H1 (cell line): ENCODE data around the gene FAM228B. TPM values are rescaled to one million over a fixed set of nuclear protein-coding genes. Genes with fewer than 3 reads are reported as not detected.

Experiments
- BCL11A ChIP-seq, 2 experiments: IDR thresholded peaks; one replicate each; pipeline ENCODE4 v1.6.1; 2011; ENCODE audit warnings: low read depth in 2 of 2, low read length in 2 of 2, mild to moderate bottlenecking in 2 of 2
- SIRT6 ChIP-seq: IDR thresholded peaks from one replicate; pipeline ENCODE4 v1.7.1; 2012; ENCODE audit warnings: low read length, inconsistent platforms
- SUZ12 ChIP-seq: fragments of 200-600 bp; sonication (generic); IDR thresholded peaks from 2 replicates; pipeline ENCODE4 v1.6.1; 2012; ENCODE audit warnings: mild to moderate bottlenecking, inconsistent platforms, low read length, moderate library complexity, mixed read lengths
- polyA plus RNA-seq, 7 experiments: library from polyadenylated mRNA; depleted of rRNA in 3 of 7; stranded (reverse) in 5 of 7; unstranded in 2 of 7; fragments of >200 nt in 5 of 7; fragments of 200-250 nt in 2 of 7; gene quantifications; 1 replicate in 5 of 7; 2 replicates in 1 of 7; 4 replicates in 1 of 7; pipeline versions ENCODE4 v1.2.1 to v1.2.3, GENCODE V29; 2011 to 2013; ENCODE audit warnings: missing spikeins in 2 of 7, mixed read lengths in 2 of 7
- total RNA-seq: library from RNA; stranded (reverse); fragmentation: NEBNext Ultra II Directional; extraction: Animal tissue kit (Norgen Biotek cat#: 25700); gene quantifications from 2 replicates; pipeline ENCODE4 v1.2.1, GENCODE V29; 2021
- TF ChIP-seq, protein P1 (sequence below): fragments of 300-600 bp; sonication (generic); IDR thresholded peaks from 2 replicates; pipeline ENCODE4 v1.7.1; 2012; ENCODE audit warnings: low read length, moderate library complexity, mild to moderate bottlenecking, inconsistent platforms; ENCODE audit not compliant: insufficient replicate concordance

The FAM228B gene
- total and polyA plus RNA-seq, 2 of the 8 experiments (the other 6 are each of a cell fraction or from before 2014, with no cell fraction given): 1.4 to 3.2 TPM

DNA sequence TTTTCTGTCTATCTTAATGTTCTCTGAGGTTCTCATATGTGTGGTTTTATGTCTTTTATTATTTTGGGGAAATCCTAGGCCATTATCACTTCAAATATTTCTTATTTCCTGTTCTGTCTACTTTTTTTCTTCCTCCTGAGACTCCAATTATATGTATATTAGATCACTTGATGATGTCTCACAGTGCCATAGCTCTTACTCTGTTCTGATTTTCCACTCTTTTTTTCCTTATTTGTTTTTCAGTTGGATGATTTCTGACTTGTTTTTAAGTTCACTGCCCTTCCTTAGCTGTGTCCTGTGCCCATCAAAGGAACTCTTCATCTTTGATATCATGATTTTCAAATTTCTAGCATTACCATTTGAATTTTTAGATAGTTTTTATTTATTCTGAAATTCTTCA lies 24.1 kb downstream of the FAM228B start (continued):
- TF ChIP-seq, protein P1, sequence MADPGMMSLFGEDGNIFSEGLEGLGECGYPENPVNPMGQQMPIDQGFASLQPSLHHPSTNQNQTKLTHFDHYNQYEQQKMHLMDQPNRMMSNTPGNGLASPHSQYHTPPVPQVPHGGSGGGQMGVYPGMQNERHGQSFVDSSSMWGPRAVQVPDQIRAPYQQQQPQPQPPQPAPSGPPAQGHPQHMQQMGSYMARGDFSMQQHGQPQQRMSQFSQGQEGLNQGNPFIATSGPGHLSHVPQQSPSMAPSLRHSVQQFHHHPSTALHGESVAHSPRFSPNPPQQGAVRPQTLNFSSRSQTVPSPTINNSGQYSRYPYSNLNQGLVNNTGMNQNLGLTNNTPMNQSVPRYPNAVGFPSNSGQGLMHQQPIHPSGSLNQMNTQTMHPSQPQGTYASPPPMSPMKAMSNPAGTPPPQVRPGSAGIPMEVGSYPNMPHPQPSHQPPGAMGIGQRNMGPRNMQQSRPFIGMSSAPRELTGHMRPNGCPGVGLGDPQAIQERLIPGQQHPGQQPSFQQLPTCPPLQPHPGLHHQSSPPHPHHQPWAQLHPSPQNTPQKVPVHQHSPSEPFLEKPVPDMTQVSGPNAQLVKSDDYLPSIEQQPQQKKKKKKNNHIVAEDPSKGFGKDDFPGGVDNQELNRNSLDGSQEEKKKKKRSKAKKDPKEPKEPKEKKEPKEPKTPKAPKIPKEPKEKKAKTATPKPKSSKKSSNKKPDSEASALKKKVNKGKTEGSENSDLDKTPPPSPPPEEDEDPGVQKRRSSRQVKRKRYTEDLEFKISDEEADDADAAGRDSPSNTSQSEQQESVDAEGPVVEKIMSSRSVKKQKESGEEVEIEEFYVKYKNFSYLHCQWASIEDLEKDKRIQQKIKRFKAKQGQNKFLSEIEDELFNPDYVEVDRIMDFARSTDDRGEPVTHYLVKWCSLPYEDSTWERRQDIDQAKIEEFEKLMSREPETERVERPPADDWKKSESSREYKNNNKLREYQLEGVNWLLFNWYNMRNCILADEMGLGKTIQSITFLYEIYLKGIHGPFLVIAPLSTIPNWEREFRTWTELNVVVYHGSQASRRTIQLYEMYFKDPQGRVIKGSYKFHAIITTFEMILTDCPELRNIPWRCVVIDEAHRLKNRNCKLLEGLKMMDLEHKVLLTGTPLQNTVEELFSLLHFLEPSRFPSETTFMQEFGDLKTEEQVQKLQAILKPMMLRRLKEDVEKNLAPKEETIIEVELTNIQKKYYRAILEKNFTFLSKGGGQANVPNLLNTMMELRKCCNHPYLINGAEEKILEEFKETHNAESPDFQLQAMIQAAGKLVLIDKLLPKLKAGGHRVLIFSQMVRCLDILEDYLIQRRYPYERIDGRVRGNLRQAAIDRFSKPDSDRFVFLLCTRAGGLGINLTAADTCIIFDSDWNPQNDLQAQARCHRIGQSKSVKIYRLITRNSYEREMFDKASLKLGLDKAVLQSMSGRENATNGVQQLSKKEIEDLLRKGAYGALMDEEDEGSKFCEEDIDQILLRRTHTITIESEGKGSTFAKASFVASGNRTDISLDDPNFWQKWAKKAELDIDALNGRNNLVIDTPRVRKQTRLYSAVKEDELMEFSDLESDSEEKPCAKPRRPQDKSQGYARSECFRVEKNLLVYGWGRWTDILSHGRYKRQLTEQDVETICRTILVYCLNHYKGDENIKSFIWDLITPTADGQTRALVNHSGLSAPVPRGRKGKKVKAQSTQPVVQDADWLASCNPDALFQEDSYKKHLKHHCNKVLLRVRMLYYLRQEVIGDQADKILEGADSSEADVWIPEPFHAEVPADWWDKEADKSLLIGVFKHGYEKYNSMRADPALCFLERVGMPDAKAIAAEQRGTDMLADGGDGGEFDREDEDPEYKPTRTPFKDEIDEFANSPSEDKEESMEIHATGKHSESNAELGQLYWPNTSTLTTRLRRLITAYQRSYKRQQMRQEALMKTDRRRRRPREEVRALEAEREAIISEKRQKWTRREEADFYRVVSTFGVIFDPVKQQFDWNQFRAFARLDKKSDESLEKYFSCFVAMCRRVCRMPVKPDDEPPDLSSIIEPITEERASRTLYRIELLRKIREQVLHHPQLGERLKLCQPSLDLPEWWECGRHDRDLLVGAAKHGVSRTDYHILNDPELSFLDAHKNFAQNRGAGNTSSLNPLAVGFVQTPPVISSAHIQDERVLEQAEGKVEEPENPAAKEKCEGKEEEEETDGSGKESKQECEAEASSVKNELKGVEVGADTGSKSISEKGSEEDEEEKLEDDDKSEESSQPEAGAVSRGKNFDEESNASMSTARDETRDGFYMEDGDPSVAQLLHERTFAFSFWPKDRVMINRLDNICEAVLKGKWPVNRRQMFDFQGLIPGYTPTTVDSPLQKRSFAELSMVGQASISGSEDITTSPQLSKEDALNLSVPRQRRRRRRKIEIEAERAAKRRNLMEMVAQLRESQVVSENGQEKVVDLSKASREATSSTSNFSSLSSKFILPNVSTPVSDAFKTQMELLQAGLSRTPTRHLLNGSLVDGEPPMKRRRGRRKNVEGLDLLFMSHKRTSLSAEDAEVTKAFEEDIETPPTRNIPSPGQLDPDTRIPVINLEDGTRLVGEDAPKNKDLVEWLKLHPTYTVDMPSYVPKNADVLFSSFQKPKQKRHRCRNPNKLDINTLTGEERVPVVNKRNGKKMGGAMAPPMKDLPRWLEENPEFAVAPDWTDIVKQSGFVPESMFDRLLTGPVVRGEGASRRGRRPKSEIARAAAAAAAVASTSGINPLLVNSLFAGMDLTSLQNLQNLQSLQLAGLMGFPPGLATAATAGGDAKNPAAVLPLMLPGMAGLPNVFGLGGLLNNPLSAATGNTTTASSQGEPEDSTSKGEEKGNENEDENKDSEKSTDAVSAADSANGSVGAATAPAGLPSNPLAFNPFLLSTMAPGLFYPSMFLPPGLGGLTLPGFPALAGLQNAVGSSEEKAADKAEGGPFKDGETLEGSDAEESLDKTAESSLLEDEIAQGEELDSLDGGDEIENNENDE: no peak
- TF ChIP-seq SIRT6: no peak
- TF ChIP-seq SUZ12: no peak
- no peak for TF ChIP-seq BCL11A (IDR thresholded peaks at IDR 0.05; ENCODE audit: low read depth in 2 of 2, low read length in 2 of 2)
